IMR-90 (cell line): ENCODE data around the gene CYB5R3. TPM values are rescaled to one million over a fixed set of nuclear protein-coding genes. Genes with fewer than 3 reads are reported as not detected.

Experiments
- ATAC-seq: fragments of 200-7000 bp; cut with Tn5 transposase; 2 replicates; pipeline ENCODE4 v1.9.1; 2020; ENCODE audit warnings: low read depth, mild to moderate bottlenecking, moderate library complexity
- BruUV-seq: library from RNA; stranded (reverse); fragments of 400-500 nt; replicated peaks from 2 replicates; lab custom pipeline; 2021; lab: Mats Ljungman, UMichigan
- CTCF ChIA-PET: fragments of 300-600 bp; formaldehyde crosslinking; extraction: SDS; loops from one replicate; lab custom pipeline; 2021; ENCODE audit warnings: antibody characterized with exemption; lab: Yijun Ruan, JAX
- POLR2A ChIA-PET: fragments of 300-600 bp; sonication (Branson Sonifier 250); formaldehyde crosslinking; loops from one replicate; lab custom pipeline; 2022; ENCODE audit warnings: antibody characterized with exemption; ENCODE audit not compliant: unreplicated experiment; lab: Charles Lee
- DNase-seq: peaks from one replicate; pipeline ENCODE4 v3.0.0; 2013
- H2AFZ ChIP-seq: replicated peaks from 2 replicates; pipeline ENCODE3; 2013; ENCODE audit warnings: low read length, mild to moderate bottlenecking; ENCODE audit not compliant: poor library complexity
- H2AK5ac ChIP-seq: 2 replicates; pipeline ENCODE4 v1.6.1; 2013; ENCODE audit warnings: low read depth, low read length, inconsistent platforms
- H2AK9ac ChIP-seq: replicated peaks from 2 replicates; pipeline ENCODE3; 2013; ENCODE audit warnings: mild to moderate bottlenecking, low read depth, low read length, moderate library complexity; ENCODE audit not compliant: poor library complexity
- H2BK120ac ChIP-seq: 2 replicates; pipeline ENCODE4 v1.6.1; 2013; ENCODE audit warnings: low read depth, low read length, inconsistent platforms
- H2BK15ac ChIP-seq: 3 replicates; pipeline ENCODE4 v1.6.1; 2013; ENCODE audit warnings: low read depth, low read length, inconsistent platforms
- H2BK20ac ChIP-seq: 2 replicates; pipeline ENCODE4 v1.6.1; 2013; ENCODE audit warnings: low read depth, mild to moderate bottlenecking, inconsistent platforms, low read length, moderate library complexity
- H2BK5ac ChIP-seq: 2 replicates; pipeline ENCODE4 v1.6.1; 2013; ENCODE audit warnings: mild to moderate bottlenecking, low read depth, low read length, inconsistent platforms; ENCODE audit not compliant: poor library complexity, severe bottlenecking
- H3K14ac ChIP-seq: replicated peaks from 2 replicates; pipeline ENCODE4 v1.6.1; 2013; ENCODE audit warnings: low read depth, low read length, inconsistent platforms
- H3K18ac ChIP-seq: 2 replicates; pipeline ENCODE4 v1.6.1; 2013; ENCODE audit warnings: low read depth, low read length, control low read depth
- H3K23ac ChIP-seq: 2 replicates; pipeline ENCODE4 v1.6.1; 2013; ENCODE audit warnings: low read depth, low read length, inconsistent platforms
- H3K27ac ChIP-seq: 2 replicates; pipeline ENCODE4 v1.5.1; 2013; ENCODE audit warnings: mild to moderate bottlenecking, control low read depth, low read length; ENCODE audit not compliant: insufficient read depth
- H3K27me3 ChIP-seq: 2 replicates; pipeline ENCODE4 v1.6.1; 2013; ENCODE audit warnings: low read length; ENCODE audit not compliant: control insufficient read depth, insufficient read depth
- H3K36me3 ChIP-seq: 2 replicates; pipeline ENCODE4 v1.6.1; 2013; ENCODE audit warnings: low read length, mixed read lengths; ENCODE audit not compliant: control insufficient read depth, insufficient read depth
- H3K4ac ChIP-seq: 2 replicates; pipeline ENCODE4 v1.6.1; 2013; ENCODE audit warnings: low read depth, low read length, inconsistent platforms
- H3K4me1 ChIP-seq: 2 replicates; pipeline ENCODE4 v1.6.1; 2013; ENCODE audit warnings: low read length, mixed read lengths; ENCODE audit not compliant: control insufficient read depth, insufficient read depth
- H3K4me2 ChIP-seq: 2 replicates; pipeline ENCODE4 v1.6.1; 2013; ENCODE audit warnings: low read depth, mild to moderate bottlenecking, control low read depth, low read length, moderate library complexity
- H3K4me3 ChIP-seq: 2 replicates; pipeline ENCODE4 v1.5.1; 2013; ENCODE audit warnings: low read depth, mild to moderate bottlenecking, control low read depth, low read length, moderate library complexity; ENCODE audit not compliant: insufficient read depth
- H3K56ac ChIP-seq: 2 replicates; pipeline ENCODE4 v1.6.1; 2013; ENCODE audit warnings: low read length, inconsistent platforms; ENCODE audit not compliant: insufficient read depth; ENCODE audit errors: extremely low read depth
- H3K79me1 ChIP-seq, 2 experiments: 2 replicates each; pipeline ENCODE4 v1.6.1; 2013; ENCODE audit warnings: low read length in 2 of 2, inconsistent platforms in 1 of 2, low read depth in 1 of 2
- H3K9ac ChIP-seq: 2 replicates; pipeline ENCODE4 v1.6.1; 2013; ENCODE audit warnings: low read depth, low read length, control low read depth
- H3K9me1 ChIP-seq: 2 replicates; pipeline ENCODE4 v1.6.1; 2013; ENCODE audit warnings: low read length, inconsistent platforms; ENCODE audit not compliant: insufficient read depth
- H3K9me3 ChIP-seq: 2 replicates; pipeline ENCODE4 v1.6.1; 2013; ENCODE audit warnings: low read length; ENCODE audit not compliant: control insufficient read depth, insufficient read depth
- H4K20me1 ChIP-seq: 2 replicates; pipeline ENCODE4 v1.6.1; 2013; ENCODE audit warnings: low read length, inconsistent platforms; ENCODE audit not compliant: insufficient read depth
- H4K5ac ChIP-seq: 2 replicates; pipeline ENCODE4 v1.6.1; 2013; ENCODE audit warnings: mild to moderate bottlenecking, low read depth, low read length, control low read depth
- H4K8ac ChIP-seq, 2 experiments: 2 replicates each; pipeline ENCODE4 v1.6.1; 2013; ENCODE audit warnings: low read depth in 2 of 2, low read length in 2 of 2, control low read depth in 1 of 2, inconsistent platforms in 1 of 2
- H4K91ac ChIP-seq: 2 replicates; pipeline ENCODE4 v1.6.1; 2013; ENCODE audit warnings: low read depth, low read length, inconsistent platforms; ENCODE audit not compliant: insufficient read depth
- CEBPB ChIP-seq: IDR thresholded peaks from 2 replicates; pipeline ENCODE4 v1.6.1; 2012; ENCODE audit warnings: low read depth, low read length, improper control_type of control experiment
- CHD1 ChIP-seq: IDR thresholded peaks from 2 replicates; pipeline ENCODE4 v1.6.1; 2012; ENCODE audit warnings: low read depth, low read length, improper control_type of control experiment
- ELK1 ChIP-seq: fragments of 150-350 bp; IDR thresholded peaks from 2 replicates; pipeline ENCODE4 v1.6.1; 2016; ENCODE audit warnings: low read depth, mild to moderate bottlenecking, low read length, moderate library complexity, borderline replicate concordance
- FOS ChIP-seq: fragments of 150-350 bp; IDR thresholded peaks from 2 replicates; pipeline ENCODE4 v1.6.1; 2016; ENCODE audit warnings: low read depth, low read length
- MAFK ChIP-seq: IDR thresholded peaks from 2 replicates; pipeline ENCODE4 v1.6.1; 2012; ENCODE audit warnings: low read depth, low read length, improper control_type of control experiment
- MAZ ChIP-seq: IDR thresholded peaks from 2 replicates; pipeline ENCODE4 v1.6.1; 2012; ENCODE audit warnings: low read depth, mild to moderate bottlenecking, low read length, improper control_type of control experiment, moderate library complexity, borderline replicate concordance
- MXI1 ChIP-seq: IDR thresholded peaks from 2 replicates; pipeline ENCODE4 v1.6.1; 2012; ENCODE audit warnings: low read depth, mild to moderate bottlenecking, low read length, moderate library complexity, borderline replicate concordance
- NFE2L2 ChIP-seq: fragments of 150-350 bp; IDR thresholded peaks from 2 replicates; pipeline ENCODE4 v1.6.1; 2016; ENCODE audit warnings: low read depth, mild to moderate bottlenecking, low read length
- POLR2A ChIP-seq: IDR thresholded peaks from 2 replicates; pipeline ENCODE4 v1.6.1; 2012; ENCODE audit warnings: mild to moderate bottlenecking, low read depth, low read length
- RAD21 ChIP-seq: IDR thresholded peaks from 2 replicates; pipeline ENCODE4 v1.6.1; 2012; ENCODE audit warnings: low read length, improper control_type of control experiment
- RCOR1 ChIP-seq: IDR thresholded peaks from 2 replicates; pipeline ENCODE4 v1.6.1; 2012; ENCODE audit warnings: mild to moderate bottlenecking, low read length, improper control_type of control experiment; ENCODE audit not compliant: insufficient replicate concordance
- RFX5 ChIP-seq: IDR thresholded peaks from 2 replicates; pipeline ENCODE4 v1.8.0; 2012; ENCODE audit warnings: low read depth, mild to moderate bottlenecking, low read length, moderate library complexity
- USF2 ChIP-seq: fragments of 150-350 bp; IDR thresholded peaks from 2 replicates; pipeline ENCODE4 v1.6.1; 2017; ENCODE audit warnings: mild to moderate bottlenecking, antibody characterized with exemption, low read length, low read depth
- WGBS, 2 experiments: methylation state at CpG; one replicate each; pipeline versions ENCODE4 v1.1.5 to v1.1.7; 2013; ENCODE audit warnings: missing lambda C conversion rate in 2 of 2; ENCODE audit not compliant: insufficient read length in 1 of 2; ENCODE audit errors: extremely low coverage in 2 of 2; 5-methylcytosine and 5-hydroxymethylcytosine counted together
- dilution Hi-C: fragments of 300-500 bp; cut with HindIII; formaldehyde crosslinking; loops from one replicate; pipeline ENCODE4 v1.14.3; 2018; ENCODE audit warnings: low sequenced_read_pairs; ENCODE audit not compliant: unreplicated experiment
- in situ Hi-C: fragments of 300-500 bp; cut with MboI; formaldehyde crosslinking; loops from 3 replicates; pipeline ENCODE4 v1.14.3; 2019; ENCODE audit warnings: low sequenced_read_pairs, inconsistent platforms, mixed read lengths
- intact Hi-C: fragments of 100-400 bp; cut with micrococcal nuclease; formaldehyde crosslinking; loops from 2 replicates; pipeline ENCODE4 v1.10.0; 2022
- polyA plus RNA-seq, 3 experiments: library from polyadenylated mRNA; depleted of rRNA; stranded (reverse); fragments of >200 nt; gene quantifications; 2 replicates each; pipeline ENCODE4 v1.2.3, GENCODE V29; 2012; ENCODE audit warnings: low replicate concordance in 1 of 3
- total RNA-seq: library from RNA; depleted of rRNA; stranded (reverse); fragments of >200 nt; gene quantifications from 2 replicates; pipeline ENCODE4 v1.2.3, GENCODE V29; 2012
- TF ChIP-seq, protein P1 (sequence below): conservative IDR thresholded peaks from 2 replicates; pipeline ENCODE4 v1.5.1; 2012; ENCODE audit warnings: mild to moderate bottlenecking, low read depth, low read length, improper control_type of control experiment

Gene CYB5R3
- total and polyA plus RNA-seq, 2 of the 4 experiments (the other 2 are of a cell fraction) = 44.1 to 362 TPM

- in situ Hi-C loops = no loop called here
- dilution Hi-C loops = no loop called here
- Histone ChIP-seq H3K9me1 (peaks cover 29% of the 10 kb centered on the region), H2BK20ac (no peak overlapping the region), H2BK15ac (no peak overlapping the region), H3K9ac (peak overlapping the region; percentile 24), H4K91ac (0 out of 2 replicates have a peak overlapping the region, but pooled peaks have one; percentile 46), H3K9me3 (no peaks in the 10 kb centered on the region), H3K18ac (0 out of 2 replicates have a peak overlapping the region, but pooled peaks have one; percentile 5), H3K27ac (peak overlapping the region; percentile 66; the same call in 1 of the 2 replicates), H3K23ac (peak overlapping the region; percentile 67), H2AFZ (no peak overlapping the region), H3K36me3 (no peaks in the 10 kb centered on the region), H2BK120ac (no peak overlapping the region), H2AK5ac (peak overlapping the region; percentile 83), H3K79me1 (peaks cover 9 to 90% of the 10 kb centered on the region in 2 experiments; a peak in 3 of 4 replicates), H2BK5ac (peak overlapping the region; percentile 45), H3K4me1 (peaks cover 40% of the 10 kb centered on the region), H3K4me3 (no peak overlapping the region), H4K5ac (peak overlapping the region; percentile 19; the same call in 1 of the 2 replicates), H4K20me1 (peaks cover 76% of the 10 kb centered on the region), H3K4ac (peak overlapping the region; percentile 74), H3K27me3 (no peaks in the 10 kb centered on the region), H3K56ac (no peak overlapping the region), H4K8ac (peak overlapping the region in 1 of 2 experiments; percentile 27; a peak in 2 of 4 replicates), H2AK9ac (peak overlapping the region; percentile 8), H3K14ac (no peak overlapping the region), H3K4me2 (peak overlapping the region; percentile 70)
- ATAC-seq (no peak), DNase-seq (no peak)
- ChIA-PET CTCF (no interaction called here), POLR2A (interaction anchor here (1.2 kb wide), 1 partner anchor 29 kb away, joined by 8 read pairs; the partner anchor contains the start of gene POLDIP3)
- intact Hi-C loops = no loop called here
- BruUV-seq = no TSS peak
- WGBS, 2 experiments = 93% methylated on average over 2 of the region's 14 CpGs; no CpG with 5 or more reads in 1 of the 2 experiments
- TF ChIP-seq, protein P1, sequence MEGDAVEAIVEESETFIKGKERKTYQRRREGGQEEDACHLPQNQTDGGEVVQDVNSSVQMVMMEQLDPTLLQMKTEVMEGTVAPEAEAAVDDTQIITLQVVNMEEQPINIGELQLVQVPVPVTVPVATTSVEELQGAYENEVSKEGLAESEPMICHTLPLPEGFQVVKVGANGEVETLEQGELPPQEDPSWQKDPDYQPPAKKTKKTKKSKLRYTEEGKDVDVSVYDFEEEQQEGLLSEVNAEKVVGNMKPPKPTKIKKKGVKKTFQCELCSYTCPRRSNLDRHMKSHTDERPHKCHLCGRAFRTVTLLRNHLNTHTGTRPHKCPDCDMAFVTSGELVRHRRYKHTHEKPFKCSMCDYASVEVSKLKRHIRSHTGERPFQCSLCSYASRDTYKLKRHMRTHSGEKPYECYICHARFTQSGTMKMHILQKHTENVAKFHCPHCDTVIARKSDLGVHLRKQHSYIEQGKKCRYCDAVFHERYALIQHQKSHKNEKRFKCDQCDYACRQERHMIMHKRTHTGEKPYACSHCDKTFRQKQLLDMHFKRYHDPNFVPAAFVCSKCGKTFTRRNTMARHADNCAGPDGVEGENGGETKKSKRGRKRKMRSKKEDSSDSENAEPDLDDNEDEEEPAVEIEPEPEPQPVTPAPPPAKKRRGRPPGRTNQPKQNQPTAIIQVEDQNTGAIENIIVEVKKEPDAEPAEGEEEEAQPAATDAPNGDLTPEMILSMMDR = no peak
- no peak for TF ChIP-seq MXI1
- TF ChIP-seq CHD1 = no peak
- TF ChIP-seq CEBPB = no peak
- no peak for TF ChIP-seq MAZ
- TF ChIP-seq USF2 = no peak
- TF ChIP-seq RFX5 = no peak
- no peak for TF ChIP-seq ELK1
- no peak for TF ChIP-seq MAFK
- no peak for TF ChIP-seq FOS
- TF ChIP-seq RCOR1 = no peak
- no peak for TF ChIP-seq RAD21
- no peak for TF ChIP-seq NFE2L2
- no peak for TF ChIP-seq POLR2A
Measured at GRCh38 chr22:42643634-42644421, 5.4 kb downstream of the CYB5R3 start.
